ENCODE data around the gene CST4.

- TF ChIP-seq, protein P1, sequence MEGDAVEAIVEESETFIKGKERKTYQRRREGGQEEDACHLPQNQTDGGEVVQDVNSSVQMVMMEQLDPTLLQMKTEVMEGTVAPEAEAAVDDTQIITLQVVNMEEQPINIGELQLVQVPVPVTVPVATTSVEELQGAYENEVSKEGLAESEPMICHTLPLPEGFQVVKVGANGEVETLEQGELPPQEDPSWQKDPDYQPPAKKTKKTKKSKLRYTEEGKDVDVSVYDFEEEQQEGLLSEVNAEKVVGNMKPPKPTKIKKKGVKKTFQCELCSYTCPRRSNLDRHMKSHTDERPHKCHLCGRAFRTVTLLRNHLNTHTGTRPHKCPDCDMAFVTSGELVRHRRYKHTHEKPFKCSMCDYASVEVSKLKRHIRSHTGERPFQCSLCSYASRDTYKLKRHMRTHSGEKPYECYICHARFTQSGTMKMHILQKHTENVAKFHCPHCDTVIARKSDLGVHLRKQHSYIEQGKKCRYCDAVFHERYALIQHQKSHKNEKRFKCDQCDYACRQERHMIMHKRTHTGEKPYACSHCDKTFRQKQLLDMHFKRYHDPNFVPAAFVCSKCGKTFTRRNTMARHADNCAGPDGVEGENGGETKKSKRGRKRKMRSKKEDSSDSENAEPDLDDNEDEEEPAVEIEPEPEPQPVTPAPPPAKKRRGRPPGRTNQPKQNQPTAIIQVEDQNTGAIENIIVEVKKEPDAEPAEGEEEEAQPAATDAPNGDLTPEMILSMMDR (IDR thresholded peaks at IDR 0.05), result no peak
- no peak for TF ChIP-seq YY1 (IDR thresholded peaks at IDR 0.05; ENCODE audit: low read depth)
- TF ChIP-seq, protein P2, sequence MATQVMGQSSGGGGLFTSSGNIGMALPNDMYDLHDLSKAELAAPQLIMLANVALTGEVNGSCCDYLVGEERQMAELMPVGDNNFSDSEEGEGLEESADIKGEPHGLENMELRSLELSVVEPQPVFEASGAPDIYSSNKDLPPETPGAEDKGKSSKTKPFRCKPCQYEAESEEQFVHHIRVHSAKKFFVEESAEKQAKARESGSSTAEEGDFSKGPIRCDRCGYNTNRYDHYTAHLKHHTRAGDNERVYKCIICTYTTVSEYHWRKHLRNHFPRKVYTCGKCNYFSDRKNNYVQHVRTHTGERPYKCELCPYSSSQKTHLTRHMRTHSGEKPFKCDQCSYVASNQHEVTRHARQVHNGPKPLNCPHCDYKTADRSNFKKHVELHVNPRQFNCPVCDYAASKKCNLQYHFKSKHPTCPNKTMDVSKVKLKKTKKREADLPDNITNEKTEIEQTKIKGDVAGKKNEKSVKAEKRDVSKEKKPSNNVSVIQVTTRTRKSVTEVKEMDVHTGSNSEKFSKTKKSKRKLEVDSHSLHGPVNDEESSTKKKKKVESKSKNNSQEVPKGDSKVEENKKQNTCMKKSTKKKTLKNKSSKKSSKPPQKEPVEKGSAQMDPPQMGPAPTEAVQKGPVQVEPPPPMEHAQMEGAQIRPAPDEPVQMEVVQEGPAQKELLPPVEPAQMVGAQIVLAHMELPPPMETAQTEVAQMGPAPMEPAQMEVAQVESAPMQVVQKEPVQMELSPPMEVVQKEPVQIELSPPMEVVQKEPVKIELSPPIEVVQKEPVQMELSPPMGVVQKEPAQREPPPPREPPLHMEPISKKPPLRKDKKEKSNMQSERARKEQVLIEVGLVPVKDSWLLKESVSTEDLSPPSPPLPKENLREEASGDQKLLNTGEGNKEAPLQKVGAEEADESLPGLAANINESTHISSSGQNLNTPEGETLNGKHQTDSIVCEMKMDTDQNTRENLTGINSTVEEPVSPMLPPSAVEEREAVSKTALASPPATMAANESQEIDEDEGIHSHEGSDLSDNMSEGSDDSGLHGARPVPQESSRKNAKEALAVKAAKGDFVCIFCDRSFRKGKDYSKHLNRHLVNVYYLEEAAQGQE (IDR thresholded peaks at IDR 0.05; ENCODE audit: low read depth, low read length), result no peak
- no peak for TF ChIP-seq GATA2 (CRISPR knock-in tag; IDR thresholded peaks at IDR 0.05)
- no peak for TF ChIP-seq EP300 (IDR thresholded peaks at IDR 0.05; ENCODE audit: borderline replicate concordance in 1 of 2, low read depth in 1 of 2, low read length in 1 of 2)
- TF ChIP-seq, protein P3, sequence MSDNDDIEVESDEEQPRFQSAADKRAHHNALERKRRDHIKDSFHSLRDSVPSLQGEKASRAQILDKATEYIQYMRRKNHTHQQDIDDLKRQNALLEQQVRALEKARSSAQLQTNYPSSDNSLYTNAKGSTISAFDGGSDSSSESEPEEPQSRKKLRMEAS (IDR thresholded peaks at IDR 0.05; ENCODE audit: low read depth), result no peak
- no peak for TF ChIP-seq MXI1 (IDR thresholded peaks at IDR 0.05; ENCODE audit: low read depth, low read length)
- no peak for TF ChIP-seq RCOR1 (IDR thresholded peaks at IDR 0.05; ENCODE audit: low read length)
- TF ChIP-seq POLR2AphosphoS5 (IDR thresholded peaks at IDR 0.05; ENCODE audit: low read depth, low read length), result no peak
- TF ChIP-seq CHD2 (IDR thresholded peaks at IDR 0.05; ENCODE audit: low read length, partially characterized antibody), result no peak
- no peak for TF ChIP-seq SMC3 (IDR thresholded peaks at IDR 0.05; ENCODE audit: low read depth, low read length)
- no peak for TF ChIP-seq TAF1 (IDR thresholded peaks at IDR 0.05; ENCODE audit: borderline replicate concordance, low read depth, low read length)
- no peak for TF ChIP-seq GABPA (IDR thresholded peaks at IDR 0.05; ENCODE audit: low read depth)
These were observed 16.7 kb downstream of the CST4 start for GRCh38 chr20:23672158-23672557.

Measured in SK-N-SH (cell line).